GM12874 (cell line): ENCODE data around the gene RAP1GAP.

Experiments
- TF ChIP-seq, protein P1 (sequence below): IDR thresholded peaks from 2 replicates; pipeline ENCODE4 v1.5.1; 2011; ENCODE audit warnings: low read depth, mild to moderate bottlenecking, control low read depth, low read length, moderate library complexity; ENCODE audit not compliant: insufficient read depth

RAP1GAP gene

DNA sequence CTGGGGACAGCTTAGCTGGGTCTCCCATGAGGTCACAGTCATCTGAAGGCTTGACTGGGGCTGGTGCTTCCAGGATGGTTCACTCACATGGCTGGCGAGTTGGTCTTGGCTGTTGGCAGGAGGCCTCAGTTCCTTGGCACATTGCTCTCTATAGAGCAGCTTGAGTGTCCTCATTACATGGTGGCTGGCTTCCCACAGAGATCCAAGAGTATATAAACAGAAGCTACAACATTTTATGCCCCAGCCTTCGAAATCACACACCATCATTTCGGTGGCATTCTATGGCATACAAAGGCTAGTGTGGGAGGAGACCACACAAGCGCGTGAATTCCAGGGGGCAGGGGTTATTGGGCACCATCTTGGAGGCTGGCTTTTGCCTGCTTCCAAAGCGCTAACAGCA, 96.9 kb downstream of the RAP1GAP start:
- TF ChIP-seq, protein P1, sequence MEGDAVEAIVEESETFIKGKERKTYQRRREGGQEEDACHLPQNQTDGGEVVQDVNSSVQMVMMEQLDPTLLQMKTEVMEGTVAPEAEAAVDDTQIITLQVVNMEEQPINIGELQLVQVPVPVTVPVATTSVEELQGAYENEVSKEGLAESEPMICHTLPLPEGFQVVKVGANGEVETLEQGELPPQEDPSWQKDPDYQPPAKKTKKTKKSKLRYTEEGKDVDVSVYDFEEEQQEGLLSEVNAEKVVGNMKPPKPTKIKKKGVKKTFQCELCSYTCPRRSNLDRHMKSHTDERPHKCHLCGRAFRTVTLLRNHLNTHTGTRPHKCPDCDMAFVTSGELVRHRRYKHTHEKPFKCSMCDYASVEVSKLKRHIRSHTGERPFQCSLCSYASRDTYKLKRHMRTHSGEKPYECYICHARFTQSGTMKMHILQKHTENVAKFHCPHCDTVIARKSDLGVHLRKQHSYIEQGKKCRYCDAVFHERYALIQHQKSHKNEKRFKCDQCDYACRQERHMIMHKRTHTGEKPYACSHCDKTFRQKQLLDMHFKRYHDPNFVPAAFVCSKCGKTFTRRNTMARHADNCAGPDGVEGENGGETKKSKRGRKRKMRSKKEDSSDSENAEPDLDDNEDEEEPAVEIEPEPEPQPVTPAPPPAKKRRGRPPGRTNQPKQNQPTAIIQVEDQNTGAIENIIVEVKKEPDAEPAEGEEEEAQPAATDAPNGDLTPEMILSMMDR = no peak

DNA sequence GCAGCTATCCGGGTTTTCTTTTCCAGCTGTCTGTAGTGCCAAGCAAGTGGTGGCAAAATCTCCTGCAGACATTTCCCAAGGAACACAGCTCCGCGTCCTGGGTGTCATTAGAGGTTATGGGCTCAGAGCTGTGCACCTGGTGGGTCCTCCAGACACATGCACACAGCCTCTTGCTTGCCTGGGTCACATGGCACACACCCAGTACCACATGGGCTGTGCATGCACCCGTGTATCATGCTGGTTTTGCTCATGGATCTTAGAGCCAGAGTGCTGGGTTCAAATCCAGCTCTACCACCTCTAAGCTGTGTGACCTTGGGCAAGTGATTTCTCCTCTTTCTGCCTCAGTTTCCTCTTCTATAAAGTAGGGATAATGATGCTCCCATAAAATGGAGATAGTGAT, 98.3 kb downstream of the RAP1GAP start:
- TF ChIP-seq, protein P1 = no peak

DNA sequence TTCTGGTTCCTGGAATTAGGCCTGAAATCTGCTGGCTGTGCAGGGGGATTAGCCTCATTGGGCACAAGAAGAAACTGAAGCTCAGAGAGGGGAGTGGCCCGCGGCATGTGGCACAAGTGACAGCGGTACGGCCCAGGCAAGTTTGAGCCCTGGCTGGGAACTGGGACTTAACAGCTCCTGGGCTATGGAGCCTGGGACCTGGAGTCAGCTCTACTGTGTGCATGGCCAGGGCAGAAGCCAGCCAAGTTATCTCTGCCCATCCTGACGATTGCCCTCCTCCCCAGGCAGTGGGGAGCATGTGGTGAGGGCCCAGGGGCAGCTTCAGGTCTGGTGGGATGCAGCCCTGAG, 98.7 kb downstream of the RAP1GAP start:
- TF ChIP-seq, protein P1 = no peak

DNA sequence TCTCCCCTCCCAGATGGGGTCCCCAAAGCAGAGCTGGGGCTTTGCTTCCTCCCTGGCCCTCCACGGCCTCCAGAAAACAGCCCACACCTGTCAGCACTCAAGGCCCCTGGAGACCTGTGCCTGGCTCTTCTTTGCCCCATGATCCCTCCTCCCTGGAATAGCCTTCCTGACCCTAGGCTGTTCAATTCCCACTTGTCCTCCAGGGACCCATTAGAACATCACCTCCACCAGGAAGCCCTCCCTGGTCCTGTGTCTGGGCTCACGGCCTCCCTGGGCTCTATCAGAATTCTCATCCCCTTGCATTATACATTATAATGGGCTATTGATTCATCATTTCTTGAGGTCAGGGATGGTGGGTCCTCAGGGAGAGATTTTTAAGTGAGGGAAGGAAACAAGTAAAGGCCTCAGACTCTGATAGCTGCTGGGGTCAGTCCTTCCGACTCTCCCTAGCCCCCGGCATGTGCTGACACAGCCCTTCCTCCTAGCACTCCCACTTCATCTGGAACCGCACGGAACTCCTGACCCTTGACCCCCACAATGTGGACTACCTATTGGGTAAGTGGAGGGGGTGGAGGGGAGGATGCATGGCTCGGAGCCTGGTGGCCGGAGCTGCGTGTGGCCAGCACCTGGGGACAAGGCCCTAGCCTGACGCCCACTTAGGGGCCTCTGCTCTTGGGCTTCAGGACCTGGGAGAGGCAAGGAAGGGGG, 99.2 kb downstream of the RAP1GAP start:
- TF ChIP-seq, protein P1 = no peak

DNA sequence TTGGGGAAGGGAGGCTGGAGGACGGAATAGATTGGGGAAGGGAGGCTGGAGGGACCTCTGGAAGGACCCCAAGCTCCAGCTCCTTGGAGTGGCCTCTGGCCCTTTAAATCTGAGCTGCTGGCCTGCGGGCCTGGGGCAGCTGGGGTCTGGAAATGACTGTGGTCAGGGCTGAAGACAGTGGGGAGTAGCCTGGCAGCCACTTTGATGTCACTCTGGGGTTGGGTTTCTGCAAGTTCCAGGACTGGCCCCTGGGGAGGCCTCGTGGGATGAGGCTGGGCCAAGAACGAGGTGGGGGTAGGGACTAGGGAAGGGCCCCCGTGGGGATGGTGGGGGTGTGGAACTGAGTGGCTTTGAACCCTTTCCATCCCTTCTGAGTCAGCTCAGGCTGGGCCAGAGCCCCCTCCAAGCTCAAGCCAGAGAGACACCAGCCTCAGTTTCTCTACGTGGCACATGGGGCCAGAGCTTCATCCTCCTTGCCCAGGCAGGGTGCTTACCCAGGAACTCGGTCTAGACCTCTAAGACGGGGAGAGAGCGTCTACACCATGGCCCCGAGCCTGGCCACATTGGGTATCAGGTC, 100.3 kb downstream of the RAP1GAP start:
- TF ChIP-seq, protein P1 = no peak

DNA sequence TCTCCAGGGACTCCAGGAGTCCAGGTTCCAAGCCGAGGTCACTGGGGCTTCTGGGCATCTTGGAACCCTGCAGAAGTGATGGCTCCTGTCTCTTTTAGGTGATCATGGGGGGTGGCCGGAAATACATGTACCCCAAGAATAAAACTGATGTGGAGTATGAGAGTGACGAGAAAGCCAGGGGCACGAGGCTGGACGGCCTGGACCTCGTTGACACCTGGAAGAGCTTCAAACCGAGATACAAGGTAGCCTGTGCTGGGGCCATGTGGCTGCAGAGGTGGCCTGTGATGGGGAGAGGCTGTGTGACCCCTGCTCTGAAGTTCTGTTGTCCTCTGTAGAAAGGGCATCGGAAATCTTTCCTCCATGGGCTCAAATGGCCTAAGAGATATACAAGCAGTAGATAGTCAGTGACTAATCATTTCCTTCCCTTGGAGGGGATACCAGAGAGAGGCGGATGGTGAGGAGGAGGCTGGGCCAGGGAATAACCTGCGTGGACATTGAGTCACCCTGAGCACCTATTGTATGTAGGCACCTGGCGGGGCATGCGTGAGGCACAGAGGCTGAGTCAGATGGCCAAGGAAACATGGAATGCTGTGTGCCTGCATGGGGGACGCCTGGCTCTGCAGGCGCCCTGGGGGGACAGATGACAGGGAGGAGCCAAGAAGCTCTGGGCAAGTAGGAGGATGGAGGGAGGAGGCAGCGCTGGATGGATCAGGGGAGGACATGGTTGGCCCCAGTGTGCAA, 101.0 kb downstream of the RAP1GAP start:
- TF ChIP-seq, protein P1 = no peak

DNA sequence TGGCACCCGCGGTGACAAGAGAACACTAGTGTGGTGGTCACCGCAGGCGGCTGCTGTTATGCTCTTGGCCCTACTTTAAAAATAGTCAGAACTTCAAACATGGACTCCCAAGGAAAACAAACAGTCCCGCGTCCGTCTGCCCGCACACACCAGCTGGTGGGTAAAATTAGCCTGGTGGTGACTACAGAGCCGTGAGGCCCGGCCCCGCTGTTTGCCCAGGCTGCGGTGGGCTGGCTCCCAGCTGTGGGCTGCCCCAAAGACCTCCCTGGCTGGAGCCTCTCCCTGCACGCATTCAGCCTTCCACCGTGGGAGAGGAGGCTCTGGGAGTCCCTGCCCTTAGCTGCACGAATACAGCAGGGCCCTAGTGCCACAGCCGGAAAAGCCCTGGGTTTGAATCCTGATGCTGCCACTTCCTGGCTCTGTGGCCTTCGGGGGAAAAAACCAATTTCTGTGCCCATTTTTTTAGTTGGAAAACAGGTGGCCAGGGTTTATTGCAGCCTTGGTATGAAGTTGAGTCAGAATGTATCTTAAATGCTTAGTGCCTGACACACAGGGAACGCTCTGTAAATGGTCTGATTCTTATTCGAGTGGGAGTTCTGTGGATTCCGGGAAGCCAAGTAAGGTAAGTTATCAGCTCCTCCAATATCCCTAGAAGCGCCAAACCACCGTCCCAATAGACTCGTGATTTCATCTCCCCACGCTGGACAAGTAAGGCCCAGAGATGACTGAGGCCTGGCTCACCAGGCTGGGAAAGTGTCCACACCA, 101.7 kb downstream of the RAP1GAP start:
- TF ChIP-seq, protein P1 = no peak
